ENCODE data around the gene BTBD2.

DNA sequence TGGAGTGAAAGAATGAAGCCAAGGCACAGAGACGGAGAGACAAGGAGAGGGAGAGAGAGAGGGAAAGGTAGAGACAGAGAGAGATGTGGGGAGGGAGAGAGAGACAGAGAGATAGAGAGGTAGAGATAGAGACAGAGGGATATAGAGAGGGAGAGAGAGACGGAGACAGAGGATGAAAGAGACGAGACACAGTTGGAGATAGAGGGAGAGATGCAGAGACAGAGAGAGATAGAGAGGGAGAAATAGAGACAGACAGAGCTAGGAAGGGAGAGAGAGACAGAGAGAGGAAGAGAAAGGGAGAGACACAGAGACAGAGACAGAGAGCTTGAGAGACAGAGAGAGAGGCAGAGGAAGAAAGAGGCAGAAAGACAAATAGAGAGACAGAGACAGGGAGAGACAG is 79.1 kb downstream of the BTBD2 start:
- TF ChIP-seq, protein P1, sequence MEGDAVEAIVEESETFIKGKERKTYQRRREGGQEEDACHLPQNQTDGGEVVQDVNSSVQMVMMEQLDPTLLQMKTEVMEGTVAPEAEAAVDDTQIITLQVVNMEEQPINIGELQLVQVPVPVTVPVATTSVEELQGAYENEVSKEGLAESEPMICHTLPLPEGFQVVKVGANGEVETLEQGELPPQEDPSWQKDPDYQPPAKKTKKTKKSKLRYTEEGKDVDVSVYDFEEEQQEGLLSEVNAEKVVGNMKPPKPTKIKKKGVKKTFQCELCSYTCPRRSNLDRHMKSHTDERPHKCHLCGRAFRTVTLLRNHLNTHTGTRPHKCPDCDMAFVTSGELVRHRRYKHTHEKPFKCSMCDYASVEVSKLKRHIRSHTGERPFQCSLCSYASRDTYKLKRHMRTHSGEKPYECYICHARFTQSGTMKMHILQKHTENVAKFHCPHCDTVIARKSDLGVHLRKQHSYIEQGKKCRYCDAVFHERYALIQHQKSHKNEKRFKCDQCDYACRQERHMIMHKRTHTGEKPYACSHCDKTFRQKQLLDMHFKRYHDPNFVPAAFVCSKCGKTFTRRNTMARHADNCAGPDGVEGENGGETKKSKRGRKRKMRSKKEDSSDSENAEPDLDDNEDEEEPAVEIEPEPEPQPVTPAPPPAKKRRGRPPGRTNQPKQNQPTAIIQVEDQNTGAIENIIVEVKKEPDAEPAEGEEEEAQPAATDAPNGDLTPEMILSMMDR (IDR thresholded peaks at IDR 0.05), result no peak
- TF ChIP-seq POLR2A (IDR thresholded peaks at IDR 0.05), result no peak

Data from adrenal gland (tissue), 5 donors.